GM12872 (cell line): ENCODE results near the gene C10orf90.

Experiments used
- TF ChIP-seq, protein P1 (sequence below): IDR thresholded peaks from 3 replicates; pipeline ENCODE4 v1.5.1; 2011; ENCODE audit warnings: low read depth, mild to moderate bottlenecking, low read length, moderate library complexity; ENCODE audit not compliant: insufficient read depth

Gene C10orf90

DNA sequence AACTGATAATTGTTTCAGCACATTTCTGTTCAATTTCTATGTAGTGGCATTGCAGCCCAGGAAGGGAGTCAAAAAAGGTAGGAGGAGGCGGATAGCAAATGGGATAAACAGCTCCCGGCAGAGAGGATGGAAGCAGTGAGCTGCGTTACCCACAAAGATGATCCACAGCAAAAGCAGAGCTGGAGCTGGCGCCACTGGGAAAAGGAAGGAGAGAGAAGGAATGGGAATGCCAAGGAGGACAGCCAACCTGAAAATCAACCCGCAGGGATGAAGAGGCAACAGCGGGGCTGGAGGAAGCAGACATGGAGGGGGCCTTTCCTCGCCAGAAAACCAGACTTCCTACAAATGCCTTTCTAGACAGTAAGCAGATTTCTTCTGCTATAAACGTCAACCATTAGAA, 199.5 kb downstream of the C10orf90 start:
- TF ChIP-seq, protein P1, sequence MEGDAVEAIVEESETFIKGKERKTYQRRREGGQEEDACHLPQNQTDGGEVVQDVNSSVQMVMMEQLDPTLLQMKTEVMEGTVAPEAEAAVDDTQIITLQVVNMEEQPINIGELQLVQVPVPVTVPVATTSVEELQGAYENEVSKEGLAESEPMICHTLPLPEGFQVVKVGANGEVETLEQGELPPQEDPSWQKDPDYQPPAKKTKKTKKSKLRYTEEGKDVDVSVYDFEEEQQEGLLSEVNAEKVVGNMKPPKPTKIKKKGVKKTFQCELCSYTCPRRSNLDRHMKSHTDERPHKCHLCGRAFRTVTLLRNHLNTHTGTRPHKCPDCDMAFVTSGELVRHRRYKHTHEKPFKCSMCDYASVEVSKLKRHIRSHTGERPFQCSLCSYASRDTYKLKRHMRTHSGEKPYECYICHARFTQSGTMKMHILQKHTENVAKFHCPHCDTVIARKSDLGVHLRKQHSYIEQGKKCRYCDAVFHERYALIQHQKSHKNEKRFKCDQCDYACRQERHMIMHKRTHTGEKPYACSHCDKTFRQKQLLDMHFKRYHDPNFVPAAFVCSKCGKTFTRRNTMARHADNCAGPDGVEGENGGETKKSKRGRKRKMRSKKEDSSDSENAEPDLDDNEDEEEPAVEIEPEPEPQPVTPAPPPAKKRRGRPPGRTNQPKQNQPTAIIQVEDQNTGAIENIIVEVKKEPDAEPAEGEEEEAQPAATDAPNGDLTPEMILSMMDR, result no peak

DNA sequence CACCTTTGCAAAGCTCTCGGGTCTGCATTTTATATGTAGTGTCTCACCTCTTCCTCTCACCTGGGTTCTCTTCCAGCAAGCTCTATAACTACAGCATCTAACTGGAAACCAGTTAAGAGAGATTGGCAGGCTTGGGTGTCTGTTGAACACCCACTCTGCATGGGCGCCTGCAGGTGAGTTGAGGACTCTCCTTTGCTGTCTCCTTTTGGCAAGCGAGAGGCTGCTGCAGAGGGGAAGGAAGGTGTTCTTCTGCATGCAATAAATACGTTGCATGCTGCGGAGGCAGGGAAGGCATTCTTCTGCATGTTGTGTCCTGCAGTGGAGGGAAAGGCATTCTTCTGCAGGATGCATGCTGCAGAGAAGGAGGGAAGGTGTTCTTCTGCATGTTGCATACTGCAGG, 200.8 kb downstream of the C10orf90 start:
- TF ChIP-seq, protein P1, result no peak

DNA sequence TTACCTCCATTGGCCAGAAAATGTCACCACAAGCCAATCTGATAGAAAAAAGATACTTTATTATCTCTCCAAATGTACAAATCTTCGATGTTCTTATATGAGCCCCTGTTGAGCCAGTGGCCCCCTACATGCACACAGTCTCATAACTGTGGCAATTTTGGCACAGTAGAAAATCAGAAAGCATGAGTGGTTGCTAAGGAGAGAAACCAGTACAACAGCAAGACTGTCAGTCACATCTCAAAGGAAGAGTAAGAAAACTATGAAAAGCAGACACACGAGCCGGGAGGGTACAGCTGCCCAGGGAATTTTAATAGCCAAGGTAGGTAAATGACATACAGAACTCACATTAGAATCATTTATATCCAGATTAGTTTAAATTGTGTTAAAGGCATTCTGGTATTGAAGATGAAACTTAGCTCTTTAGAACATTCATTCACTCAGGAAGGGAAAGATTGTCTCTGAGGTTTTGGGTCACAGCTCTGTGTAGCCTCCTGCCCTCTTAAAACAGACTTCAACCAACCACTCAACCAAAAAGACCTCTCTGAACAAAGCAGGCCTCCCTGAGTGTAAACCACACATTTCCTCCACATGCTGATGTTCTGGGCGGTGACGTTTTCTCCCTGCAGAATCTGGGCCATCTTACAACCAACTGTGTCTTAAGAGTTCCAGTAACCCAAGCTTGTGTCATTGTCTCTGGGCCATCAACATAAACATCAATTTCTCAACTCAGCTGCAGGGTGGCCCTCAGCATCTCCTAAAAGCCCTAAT, 201.4 kb downstream of the C10orf90 start:
- TF ChIP-seq, protein P1, result no peak

DNA sequence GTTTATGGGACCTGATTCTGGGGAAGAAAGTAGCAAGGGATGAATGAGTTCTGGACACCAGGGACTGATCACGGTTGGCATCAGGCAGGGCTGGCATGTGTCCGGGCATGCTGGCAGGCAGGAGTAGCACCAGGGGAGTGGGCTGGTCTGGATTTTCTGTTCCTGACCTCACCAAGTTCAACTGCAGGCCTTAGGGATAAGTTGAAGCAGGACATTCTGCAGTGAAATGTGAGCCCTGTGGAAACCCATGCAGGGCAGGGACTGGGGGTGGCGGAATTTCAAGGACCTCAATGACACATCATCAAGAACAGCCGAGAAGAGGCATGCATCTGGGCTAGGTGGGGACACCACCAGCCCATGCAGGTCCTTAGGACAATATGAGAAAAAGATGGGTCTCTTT, 202.0 kb downstream of the C10orf90 start:
- TF ChIP-seq, protein P1, result no peak

DNA sequence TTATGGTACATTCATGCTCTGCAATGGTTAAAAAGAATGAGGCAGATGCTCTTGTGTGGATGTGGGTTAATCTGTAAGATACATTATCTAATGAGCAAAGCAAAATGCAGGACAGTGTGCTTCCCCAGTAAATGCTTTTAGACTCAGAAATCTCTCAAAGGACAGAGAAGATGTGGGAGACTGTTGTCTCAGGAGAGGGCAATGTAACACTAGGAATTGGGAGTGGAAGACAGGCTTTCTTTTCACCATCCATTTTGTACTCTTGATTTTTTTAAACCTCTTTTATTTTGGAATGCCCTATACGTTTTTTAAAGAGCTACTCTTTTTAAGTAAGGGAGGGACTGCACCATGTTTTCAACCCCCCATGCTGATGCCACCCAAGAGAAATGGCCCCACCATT, 204.7 kb downstream of the C10orf90 start:
- TF ChIP-seq, protein P1, result no peak

DNA sequence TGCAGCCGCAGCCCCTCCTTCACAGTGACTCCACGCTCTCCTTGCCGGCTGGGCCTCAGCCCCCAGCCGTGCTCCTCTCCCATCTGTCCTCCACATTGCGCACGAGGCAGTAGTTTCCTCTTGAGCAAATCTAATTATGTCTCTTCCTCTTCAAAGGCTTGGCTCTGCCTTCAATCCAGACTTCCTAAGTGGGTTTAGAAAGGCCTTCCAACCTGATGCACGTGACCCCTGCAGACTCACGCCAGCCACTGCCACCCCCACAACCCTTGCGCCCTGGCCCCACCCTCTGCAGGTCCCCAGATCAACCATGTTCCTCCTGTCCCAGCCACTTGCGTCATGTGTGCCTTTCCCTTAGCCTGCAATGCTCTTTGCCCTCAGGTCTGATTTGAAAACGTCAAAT, 207.2 kb downstream of the C10orf90 start:
- TF ChIP-seq, protein P1, result no peak

DNA sequence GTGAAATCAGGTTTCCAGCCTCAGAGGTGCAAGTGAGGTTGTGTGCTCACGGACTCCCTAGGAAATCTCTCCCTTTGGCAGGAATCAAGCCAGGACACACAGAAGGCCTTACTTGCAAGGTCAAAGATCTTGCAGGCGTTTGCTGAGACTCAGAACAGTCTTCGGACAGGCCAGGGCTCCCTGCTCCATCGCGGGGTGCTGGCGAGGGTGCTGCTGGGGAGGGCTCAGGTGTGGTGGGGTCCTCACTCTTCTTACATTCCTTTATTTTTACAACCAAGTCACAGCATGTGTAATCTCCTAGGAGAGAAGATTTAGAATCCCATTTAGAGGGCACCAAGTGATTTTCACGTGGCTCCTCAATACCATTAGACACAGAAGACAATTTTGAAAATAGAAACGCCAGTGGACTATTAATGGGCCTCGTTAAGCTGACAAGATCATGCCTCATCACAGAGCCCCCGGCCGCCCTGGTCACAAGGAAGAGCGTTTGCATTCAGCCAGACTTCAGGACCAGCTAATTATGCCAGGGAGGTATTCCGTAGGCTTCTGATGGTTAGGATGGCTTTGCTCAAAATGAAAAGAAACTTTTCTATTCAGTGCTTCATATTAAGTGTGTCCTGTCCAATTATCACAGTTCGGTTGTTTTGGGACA, 209.1 kb downstream of the C10orf90 start:
- TF ChIP-seq, protein P1, result no peak
